D341Med (cell line): ENCODE measurements around the gene LHFPL5.

Experiments used
- DNase-seq: peaks from one replicate; pipeline ENCODE4 v3.0.0; 2012; ENCODE audit warnings: low spot score

LHFPL5 gene

GRCh38 chr6:35794536-35795452 lies 10.4 kb upstream of the LHFPL5 start:
- DNase-seq: no peak

- DNase-seq: no peak
These were observed 9.6 kb upstream of the LHFPL5 start for GRCh38 chr6:35795453-35796071.

- DNase-seq: no peak
These were observed 8.9 kb upstream of the LHFPL5 start for GRCh38 chr6:35796236-35796635.

- DNase-seq: no peak
These were observed 7.2 kb upstream of the LHFPL5 start for GRCh38 chr6:35797837-35798526.

- no peak for DNase-seq
These were observed 6.4 kb upstream of the LHFPL5 start for GRCh38 chr6:35798706-35799105.

- DNase-seq: no peak
These were observed 4.0 kb upstream of the LHFPL5 start for GRCh38 chr6:35801148-35801547.

- DNase-seq: no peak
These were observed 3.5 kb downstream of the LHFPL5 start for GRCh38 chr6:35808688-35809087.

- DNase-seq: no peak
These were observed 4.7 kb downstream of the LHFPL5 start for GRCh38 chr6:35809809-35810208.

GRCh38 chr6:35810971-35811698 lies 6.0 kb downstream of the LHFPL5 start:
- DNase-seq: no peak

- DNase-seq: no peak
These were observed 6.5 kb downstream of the LHFPL5 start for GRCh38 chr6:35811699-35811995.

- no peak for DNase-seq
These were observed 12.4 kb downstream of the LHFPL5 start for GRCh38 chr6:35817515-35817914.

- DNase-seq: no peak
These were observed 18.4 kb downstream of the LHFPL5 start for GRCh38 chr6:35823601-35824000.

GRCh38 chr6:35824552-35825192 lies 19.5 kb downstream of the LHFPL5 start:
- DNase-seq: no peak

GRCh38 chr6:35829306-35829705 lies 24.2 kb downstream of the LHFPL5 start:
- DNase-seq: no peak

- no peak for DNase-seq
These were observed 26.3 kb downstream of the LHFPL5 start for GRCh38 chr6:35831257-35832007.

GRCh38 chr6:35833536-35833935 lies 28.4 kb downstream of the LHFPL5 start:
- DNase-seq: no peak

- no peak for DNase-seq
These were observed 33.9 kb downstream of the LHFPL5 start for GRCh38 chr6:35839019-35839418.

GRCh38 chr6:35842381-35842780 lies 37.2 kb downstream of the LHFPL5 start:
- DNase-seq: no peak

GRCh38 chr6:35844290-35844689 lies 39.1 kb downstream of the LHFPL5 start:
- DNase-seq: no peak

GRCh38 chr6:35850208-35850607 lies 45.1 kb downstream of the LHFPL5 start:
- DNase-seq: no peak

GRCh38 chr6:35852994-35853393 lies 47.8 kb downstream of the LHFPL5 start:
- no peak for DNase-seq
